GM23338 (cell line): ENCODE data around the gene RAB4A. TPM values are rescaled to one million over a fixed set of nuclear protein-coding genes. Genes with fewer than 3 reads are reported as not detected.

ENCODE experiments used
- ATAC-seq: fragments of 200-7000 bp; cut with Tn5 transposase; 3 replicates; pipeline ENCODE4 v1.9.1; 2020
- DNase-seq: peaks from one replicate; pipeline ENCODE4 v3.0.0-alpha.2; 2015; ENCODE audit warnings: low spot score
- H2AFZ ChIP-seq: fragments of 200-600 bp; sonication (generic); 2 replicates; pipeline ENCODE4 v1.8.0; 2016; ENCODE audit warnings: antibody characterized with exemption, mild to moderate bottlenecking, moderate library complexity
- H3F3A ChIP-seq: fragments of 200-600 bp; sonication (generic); replicated peaks from 2 replicates; pipeline ENCODE4 v1.8.0; 2017; ENCODE audit warnings: antibody characterized with exemption, mixed run types, low read depth
- H3K27ac ChIP-seq: fragments of 200-600 bp; sonication (generic); 2 replicates; pipeline ENCODE4 v1.6.1; 2016; ENCODE audit warnings: low read depth
- H3K27me3 ChIP-seq: fragments of 200-600 bp; sonication (generic); 2 replicates; pipeline ENCODE4 v1.8.0; 2016; ENCODE audit warnings: mild to moderate bottlenecking, mixed run types, moderate library complexity; ENCODE audit not compliant: insufficient read depth
- H3K36me3 ChIP-seq: fragments of 200-600 bp; sonication (generic); 2 replicates; pipeline ENCODE4 v1.8.0; 2016; ENCODE audit warnings: mild to moderate bottlenecking; ENCODE audit not compliant: insufficient read depth
- H3K4me1 ChIP-seq: fragments of 200-600 bp; sonication (generic); 2 replicates; pipeline ENCODE4 v1.8.0; 2016; ENCODE audit warnings: mild to moderate bottlenecking, moderate library complexity; ENCODE audit not compliant: insufficient read depth
- H3K4me2 ChIP-seq: fragments of 200-600 bp; sonication (generic); 2 replicates; pipeline ENCODE4 v1.7.1; 2017; ENCODE audit warnings: mixed run types
- H3K4me3 ChIP-seq: fragments of 200-600 bp; sonication (generic); 2 replicates; pipeline ENCODE4 v1.6.1; 2016; ENCODE audit warnings: mixed run types
- H3K79me2 ChIP-seq: fragments of 200-600 bp; sonication (generic); replicated peaks from 2 replicates; pipeline ENCODE4 v1.8.0; 2017; ENCODE audit warnings: mild to moderate bottlenecking; ENCODE audit not compliant: insufficient read depth
- H3K9me2 ChIP-seq: fragments of 200-600 bp; sonication (generic); 2 replicates; pipeline ENCODE4 v1.8.0; 2017; ENCODE audit not compliant: insufficient read depth
- H4K20me1 ChIP-seq: fragments of 200-600 bp; sonication (generic); replicated peaks from 2 replicates; pipeline ENCODE4 v1.8.0; 2017; ENCODE audit warnings: mild to moderate bottlenecking; ENCODE audit not compliant: insufficient read depth
- H3K27ac Mint-ChIP-seq: 2 replicates; pipeline ENCODE4 v1.8.0; 2020; ENCODE audit warnings: inconsistent platforms, mild to moderate bottlenecking, moderate library complexity, mixed read lengths
- H3K27me3 Mint-ChIP-seq: 3 replicates; pipeline ENCODE4 v1.8.0; 2022; ENCODE audit warnings: low read depth, mild to moderate bottlenecking, moderate library complexity, mixed read lengths, inconsistent platforms; ENCODE audit not compliant: insufficient read depth, poor library complexity
- H3K36me3 Mint-ChIP-seq: 3 replicates; pipeline ENCODE4 v1.8.0; 2021; ENCODE audit warnings: low read depth, mild to moderate bottlenecking, inconsistent platforms, moderate library complexity, mixed read lengths
- H3K4me1 Mint-ChIP-seq: 3 replicates; pipeline ENCODE4 v1.8.0; 2020; ENCODE audit warnings: mild to moderate bottlenecking, inconsistent platforms, mixed read lengths
- H3K4me3 Mint-ChIP-seq: 3 replicates; pipeline ENCODE4 v1.8.0; 2021; ENCODE audit warnings: moderate library complexity, mild to moderate bottlenecking, inconsistent platforms, mixed read lengths
- H3K9me3 Mint-ChIP-seq: 3 replicates; pipeline ENCODE4 v1.8.0; 2020; ENCODE audit warnings: moderate library complexity, mild to moderate bottlenecking, inconsistent platforms, mixed read lengths
- CTCF ChIP-seq, 2 experiments: fragments of 200-600 bp in 1 of 2; sonication (generic) in 1 of 2; conservative IDR thresholded peaks; 2 replicates each; pipeline versions ENCODE4 v1.5.1 to v1.6.1; 2016 to 2017; ENCODE audit warnings: antibody characterized with exemption in 2 of 2, low read depth in 2 of 2, mild to moderate bottlenecking in 2 of 2, moderate library complexity in 1 of 2
- ETS1 ChIP-seq: IDR thresholded peaks from 2 replicates; pipeline ENCODE4 v1.6.1; 2016; ENCODE audit warnings: antibody characterized with exemption
- EZH2phosphoT487 ChIP-seq: fragments of 200-600 bp; sonication (generic); IDR thresholded peaks from one replicate; pipeline ENCODE4 v1.8.1; 2018; ENCODE audit warnings: antibody characterized with exemption; ENCODE audit not compliant: unreplicated experiment
- JUNB ChIP-seq: IDR thresholded peaks from one replicate; pipeline ENCODE4 v1.6.1; 2016; ENCODE audit warnings: antibody characterized with exemption; ENCODE audit not compliant: unreplicated experiment
- NANOG ChIP-seq: IDR thresholded peaks from 2 replicates; pipeline ENCODE4 v1.6.1; 2016; ENCODE audit warnings: antibody characterized with exemption, borderline replicate concordance
- POLR2AphosphoS5 ChIP-seq: IDR thresholded peaks from 2 replicates; pipeline ENCODE4 v1.6.1; 2016; ENCODE audit warnings: antibody characterized with exemption, low read depth
- REST ChIP-seq: IDR thresholded peaks from one replicate; pipeline ENCODE4 v1.6.1; 2018; ENCODE audit warnings: antibody characterized with exemption; ENCODE audit not compliant: unreplicated experiment
- ZNF114 ChIP-seq: fragments of 250-450 bp; sonication (Bioruptor Pico); IDR thresholded peaks from 2 replicates; pipeline ENCODE4 v1.5.0; 2020; ENCODE audit warnings: mild to moderate bottlenecking, moderate library complexity
- ZNF331 ChIP-seq: fragments of 250-450 bp; sonication (Bioruptor Pico); IDR thresholded peaks from 2 replicates; pipeline ENCODE4 v1.5.0; 2020; ENCODE audit warnings: low read depth, mild to moderate bottlenecking, moderate library complexity
- polyA plus RNA-seq: library from polyadenylated mRNA; unstranded; fragments of >200 nt; fragmentation: Nextera tagmentation; extraction: Ambion mirVana; gene quantifications from 2 replicates; pipeline ENCODE4 v1.2.1, GENCODE V29; 2016
- total RNA-seq: library from RNA; depleted of rRNA; stranded (reverse); fragments of >200 nt; shearing (Covaris generic); gene quantifications from 2 replicates; pipeline ENCODE4 v1.2.3, GENCODE V29; 2014

Gene RAB4A
- total and polyA plus RNA-seq, 2 experiments from 2014 or later: 37.5 to 50.8 TPM

GRCh38 chr1:229272164-229273158 lies 1.6 kb downstream of the RAB4A start:
- Histone ChIP-seq H3K4me2 (peak overlapping the region; percentile 95), H3K79me2 (peaks cover 58% of the 10 kb centered on the region), H4K20me1 (peaks cover 26% of the 10 kb centered on the region), H3K27me3 (peaks cover 6% of the 10 kb centered on the region; the same call in 1 of the 2 replicates), H3K4me3 (peak overlapping the region; percentile 90), H3K9me2 (no peaks in the 10 kb centered on the region), H3K4me1 (peaks cover 18% of the 10 kb centered on the region), H3F3A (no peaks in the 10 kb centered on the region), H3K36me3 (no peaks in the 10 kb centered on the region), H2AFZ (no peak overlapping the region), H3K27ac (no peak overlapping the region)
- Mint-ChIP-seq H3K4me1 (peaks cover 29% of the 10 kb centered on the region), H3K9me3 (no peaks in the 10 kb centered on the region), H3K27ac (no peak overlapping the region), H3K36me3 (peaks cover 3% of the 10 kb centered on the region; the same call in 2 of the 3 replicates), H3K4me3 (peak overlapping the region; percentile 95), H3K27me3 (peaks cover 19% of the 10 kb centered on the region)
- TF ChIP-seq REST (no peak), ZNF331 (no peak), POLR2AphosphoS5 (no peak), EZH2phosphoT487 (no peak), ZNF114 (no peak), ETS1 (no peak), CTCF (conservative IDR thresholded peaks at IDR 0.05; ENCODE audit: low read depth in 2 of 2) (no peak), JUNB (no peak), NANOG (no peak)
- ATAC-seq: no peak
- DNase-seq: no peak
